Keratinocyte (primary cell): ENCODE results near the gene LAD1. TPM values are rescaled to one million over a fixed set of nuclear protein-coding genes. Genes with fewer than 3 reads are reported as not detected.

Experiments
- DNase-seq: peaks from one replicate; pipeline ENCODE4 v3.0.0-alpha.2; 2011; ENCODE audit warnings: low read depth, missing footprints, low spot score
- FAIRE-seq: peaks from 2 replicates; lab custom pipeline; 2011; peaks lifted over from hg19 to GRCh38; lab: Jason Lieb, UNC
- H2AFZ ChIP-seq: 2 replicates; pipeline ENCODE4 v1.6.0; 2012; ENCODE audit warnings: low read length, control low read depth, inconsistent platforms; ENCODE audit not compliant: control insufficient read depth
- H3K27ac ChIP-seq: 2 replicates; pipeline ENCODE4 v1.5.1; 2011; ENCODE audit warnings: low read length; ENCODE audit not compliant: control insufficient read depth, insufficient read depth
- H3K27me3 ChIP-seq: 3 replicates; pipeline ENCODE4 v1.6.0; 2011; ENCODE audit warnings: low read length; ENCODE audit not compliant: control insufficient read depth, insufficient read depth; ENCODE audit errors: extremely low read depth
- H3K36me3 ChIP-seq, 2 experiments: 2 replicates in 1 of 2; 3 replicates in 1 of 2; pipeline ENCODE4 v1.5.1; 2011; ENCODE audit warnings: low read length in 2 of 2, mild to moderate bottlenecking in 1 of 2; ENCODE audit not compliant: control insufficient read depth in 2 of 2, insufficient read depth in 2 of 2; ENCODE audit errors: extremely low read depth in 1 of 2
- H3K4me1 ChIP-seq: 3 replicates; pipeline ENCODE4 v1.5.1; 2011; ENCODE audit warnings: low read length; ENCODE audit not compliant: control insufficient read depth, insufficient read depth; ENCODE audit errors: extremely low read depth
- H3K4me2 ChIP-seq: 3 replicates; pipeline ENCODE4 v1.6.0; 2011; ENCODE audit warnings: low read depth, low read length; ENCODE audit not compliant: control insufficient read depth, insufficient read depth; ENCODE audit errors: extremely low read depth
- H3K4me3 ChIP-seq, 3 experiments: fragments of 200-600 bp in 1 of 3; sonication (generic) in 1 of 3; 2 replicates in 2 of 3; 3 replicates in 1 of 3; pipeline ENCODE4 v1.5.1; 2011 to 2016; ENCODE audit warnings: low read length in 3 of 3, mild to moderate bottlenecking in 3 of 3, control low read depth in 2 of 3, inconsistent platforms in 1 of 3, low read depth in 1 of 3, mixed read lengths in 1 of 3, mixed run types in 1 of 3, moderate library complexity in 1 of 3; ENCODE audit not compliant: control insufficient read depth in 2 of 3, insufficient read depth in 2 of 3; ENCODE audit errors: extremely low read depth in 1 of 3
- H3K79me2 ChIP-seq: 2 replicates; pipeline ENCODE4 v1.6.0; 2012; ENCODE audit warnings: low read length; ENCODE audit not compliant: control insufficient read depth, insufficient read depth
- H3K9ac ChIP-seq: 3 replicates; pipeline ENCODE4 v1.6.0; 2011; ENCODE audit warnings: low read length; ENCODE audit not compliant: control insufficient read depth, insufficient read depth; ENCODE audit errors: extremely low read depth
- H3K9me1 ChIP-seq: 3 replicates; pipeline ENCODE4 v1.6.0; 2011; ENCODE audit warnings: low read length; ENCODE audit not compliant: control insufficient read depth, insufficient read depth; ENCODE audit errors: extremely low read depth
- H3K9me3 ChIP-seq: 2 replicates; pipeline ENCODE4 v1.5.1; 2012; ENCODE audit warnings: low read depth, low read length; ENCODE audit not compliant: control insufficient read depth
- H4K20me1 ChIP-seq: 3 replicates; pipeline ENCODE4 v1.6.0; 2011; ENCODE audit warnings: low read length; ENCODE audit not compliant: control insufficient read depth, insufficient read depth; ENCODE audit errors: extremely low read depth
- EZH2 ChIP-seq: IDR thresholded peaks from one replicate; pipeline ENCODE4 v1.6.1; 2012; ENCODE audit warnings: inconsistent platforms, mild to moderate bottlenecking, low read length, moderate library complexity
- dilution Hi-C: fragments of 300-500 bp; cut with MboI; formaldehyde crosslinking; loops from one replicate; pipeline ENCODE4 v1.7.0; 2020; ENCODE audit warnings: low sequenced_read_pairs; ENCODE audit not compliant: extremely low pct_ligation_motif_present
- polyA plus RNA-seq, 5 experiments: library from polyadenylated mRNA; depleted of rRNA in 3 of 5; stranded (reverse) in 3 of 5; stranded (forward) in 1 of 5; unstranded in 1 of 5; fragments of >200 nt; gene quantifications; 1 replicate in 1 of 5; 2 replicates in 3 of 5; 3 replicates in 1 of 5; pipeline versions ENCODE4 v1.2.1 to v1.2.3, GENCODE V29; 2011 to 2012; ENCODE audit warnings: missing spikeins in 2 of 5, low read depth in 1 of 5, low replicate concordance in 1 of 5
- TF ChIP-seq, protein P1 (sequence below), 3 experiments: IDR thresholded peaks in 1 of 3; conservative IDR thresholded peaks in 1 of 3; optimal IDR thresholded peaks in 1 of 3; 2 replicates in 2 of 3; 3 replicates in 1 of 3; pipeline versions ENCODE3 to v1.5.1; 2011; ENCODE audit warnings: low read length in 3 of 3, mild to moderate bottlenecking in 3 of 3, moderate library complexity in 2 of 3, control low read depth in 1 of 3, inconsistent platforms in 1 of 3; ENCODE audit not compliant: insufficient read depth in 2 of 3; ENCODE audit errors: extremely low read depth in 1 of 3

LAD1 gene
- polyA plus RNA-seq, 1 donor (not counting 4 experiments of a cell fraction or from before 2014, with no cell fraction given): 82.9 TPM

DNA sequence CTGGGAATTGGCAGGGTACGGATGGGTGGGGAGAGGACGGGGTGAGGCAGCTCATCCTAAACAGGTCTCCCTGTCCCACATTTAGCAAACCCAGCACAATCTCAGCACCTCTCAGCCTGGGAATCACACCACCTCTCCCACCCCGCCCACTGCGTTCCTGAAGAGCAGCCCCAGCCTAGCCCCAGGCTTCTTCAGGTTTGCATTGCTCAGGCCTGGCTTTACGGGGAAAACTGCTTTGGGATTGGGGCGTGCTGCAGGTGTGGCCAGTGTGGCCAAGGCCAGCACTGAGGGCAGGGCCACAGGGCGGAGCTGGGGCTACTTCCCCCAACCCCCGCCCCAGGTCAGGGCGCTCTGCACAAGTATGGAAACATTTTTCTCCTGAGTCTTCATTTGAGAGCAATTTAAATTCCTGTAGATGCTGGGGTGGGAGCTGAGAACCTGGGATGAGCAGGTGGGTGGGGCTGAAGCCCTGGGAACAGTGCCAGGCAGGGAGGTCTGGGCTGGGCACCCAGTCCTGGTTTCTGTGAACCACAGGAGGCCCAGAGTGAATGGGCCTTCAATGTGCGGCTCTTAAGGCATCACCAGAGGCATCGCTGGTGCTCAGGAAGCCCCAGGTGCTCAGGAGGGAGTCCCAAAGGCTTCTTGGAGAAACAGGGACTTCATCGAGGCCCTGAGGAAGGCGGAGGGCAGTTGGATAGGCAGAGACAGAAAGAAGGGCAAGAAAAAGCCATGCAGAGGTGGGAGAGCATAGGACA is 45.8 kb downstream of the LAD1 start:
- Histone ChIP-seq H3K4me3 (no peak overlapping the region), H3K4me1 (peaks cover 35% of the 10 kb centered on the region), H3K9me3 (no peaks in the 10 kb centered on the region), H2AFZ (no peak overlapping the region), H4K20me1 (no peaks in the 10 kb centered on the region), H3K9ac (no peak overlapping the region), H3K9me1 (no peaks in the 10 kb centered on the region), H3K27ac (no peak overlapping the region), H3K36me3 (no peaks in the 10 kb centered on the region), H3K79me2 (no peaks in the 10 kb centered on the region), H3K4me2 (peak overlapping the region; percentile 25), H3K27me3 (no peaks in the 10 kb centered on the region)
- no peak for TF ChIP-seq EZH2
- TF ChIP-seq, protein P1, sequence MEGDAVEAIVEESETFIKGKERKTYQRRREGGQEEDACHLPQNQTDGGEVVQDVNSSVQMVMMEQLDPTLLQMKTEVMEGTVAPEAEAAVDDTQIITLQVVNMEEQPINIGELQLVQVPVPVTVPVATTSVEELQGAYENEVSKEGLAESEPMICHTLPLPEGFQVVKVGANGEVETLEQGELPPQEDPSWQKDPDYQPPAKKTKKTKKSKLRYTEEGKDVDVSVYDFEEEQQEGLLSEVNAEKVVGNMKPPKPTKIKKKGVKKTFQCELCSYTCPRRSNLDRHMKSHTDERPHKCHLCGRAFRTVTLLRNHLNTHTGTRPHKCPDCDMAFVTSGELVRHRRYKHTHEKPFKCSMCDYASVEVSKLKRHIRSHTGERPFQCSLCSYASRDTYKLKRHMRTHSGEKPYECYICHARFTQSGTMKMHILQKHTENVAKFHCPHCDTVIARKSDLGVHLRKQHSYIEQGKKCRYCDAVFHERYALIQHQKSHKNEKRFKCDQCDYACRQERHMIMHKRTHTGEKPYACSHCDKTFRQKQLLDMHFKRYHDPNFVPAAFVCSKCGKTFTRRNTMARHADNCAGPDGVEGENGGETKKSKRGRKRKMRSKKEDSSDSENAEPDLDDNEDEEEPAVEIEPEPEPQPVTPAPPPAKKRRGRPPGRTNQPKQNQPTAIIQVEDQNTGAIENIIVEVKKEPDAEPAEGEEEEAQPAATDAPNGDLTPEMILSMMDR (optimal IDR thresholded peaks at IDR 0.05 in 1 of 3, IDR thresholded peaks at IDR 0.05 in 1 of 3, conservative IDR thresholded peaks at IDR 0.05 in 1 of 3; ENCODE audit: extremely low read depth in 1 of 3, insufficient read depth in 2 of 3, low read length in 3 of 3): no peak
- peak; percentile 75 for FAIRE-seq
- dilution Hi-C loops: no loop called here
- no peak for DNase-seq

DNA sequence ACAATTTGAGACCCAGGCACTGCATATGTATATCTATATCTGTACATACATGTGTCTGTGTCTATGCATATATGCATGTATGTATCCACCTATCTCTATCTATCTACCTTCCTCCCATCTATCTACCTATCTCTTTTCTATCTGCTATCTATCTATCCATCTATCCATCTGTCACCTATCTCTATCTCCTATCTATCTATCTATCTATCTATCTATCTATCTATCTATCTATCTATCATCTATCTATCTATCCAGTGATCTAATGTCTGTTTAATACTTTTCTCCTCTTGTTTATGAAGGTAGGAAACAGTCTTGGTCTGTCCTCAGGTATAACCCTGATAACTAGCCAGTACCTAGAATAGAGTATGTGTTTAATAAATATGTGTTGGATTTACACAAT is 47.5 kb downstream of the LAD1 start:
- FAIRE-seq (no peak), DNase-seq (no peak)
- H3K4me2 ChIP-seq: no peak overlapping the region
- H3K27ac ChIP-seq: no peak overlapping the region
- no peaks in the 10 kb centered on the region for H3K9me1 ChIP-seq
- H3K9ac ChIP-seq: no peak overlapping the region
- no peaks in the 10 kb centered on the region for H3K79me2 ChIP-seq
- no peaks in the 10 kb centered on the region for H3K9me3 ChIP-seq
- no peaks in the 10 kb centered on the region for H3K27me3 ChIP-seq
- H3K36me3 ChIP-seq: no peaks in the 10 kb centered on the region
- H3K4me3 ChIP-seq: no peak overlapping the region
- no peak overlapping the region for H2AFZ ChIP-seq
- dilution Hi-C loops: no loop called here
- TF ChIP-seq, protein P1 (optimal IDR thresholded peaks at IDR 0.05 in 1 of 3, IDR thresholded peaks at IDR 0.05 in 1 of 3, conservative IDR thresholded peaks at IDR 0.05 in 1 of 3; ENCODE audit: extremely low read depth in 1 of 3, insufficient read depth in 2 of 3, low read length in 3 of 3): no peak
- TF ChIP-seq EZH2: no peak
- no peaks in the 10 kb centered on the region for H4K20me1 ChIP-seq
- peaks cover 38% of the 10 kb centered on the region for H3K4me1 ChIP-seq
